Kidney (tissue), 14 donors: ENCODE results near the gene RPF1. TPM values are rescaled to one million over a fixed set of nuclear protein-coding genes. Genes with fewer than 3 reads are reported as not detected.

Source experiments
- DNase-seq, 5 donors: peaks; one replicate each; pipeline ENCODE4 v3.0.0-alpha.2; 2013 to 2020
- FAIRE-seq: peaks from 2 replicates; lab custom pipeline; 2012; peaks lifted over from hg19 to GRCh38; lab: Jason Lieb, UNC
- H3K27ac ChIP-seq, 2 donors: one replicate each; pipeline ENCODE4 v1.7.0; 2013; ENCODE audit warnings: low read depth in 2 of 2, low read length in 2 of 2, inconsistent platforms in 1 of 2
- H3K27me3 ChIP-seq: one replicate; pipeline ENCODE4 v1.7.1; 2013; ENCODE audit warnings: low read length, inconsistent platforms; ENCODE audit not compliant: control insufficient read depth, insufficient read depth
- H3K36me3 ChIP-seq, 3 donors: one replicate each; pipeline versions ENCODE4 v1.7.0 to v1.7.1; 2013; ENCODE audit warnings: low read length in 3 of 3, control low read depth in 1 of 3, inconsistent platforms in 1 of 3; ENCODE audit not compliant: insufficient read depth in 3 of 3, control insufficient read depth in 2 of 3
- H3K4me1 ChIP-seq, 3 donors: one replicate each; pipeline versions ENCODE4 v1.7.0 to v1.7.1; 2013; ENCODE audit warnings: low read length in 3 of 3, inconsistent platforms in 1 of 3, low read depth in 1 of 3; ENCODE audit not compliant: control insufficient read depth in 2 of 3, insufficient read depth in 2 of 3
- H3K4me3 ChIP-seq, 3 donors: one replicate each; pipeline versions ENCODE4 v1.7.0 to v1.8.1; 2013; ENCODE audit warnings: low read length in 3 of 3, control low read depth in 1 of 3, inconsistent platforms in 1 of 3
- H3K9ac ChIP-seq, 3 donors: one replicate each; pipeline versions ENCODE4 v1.7.0 to v1.7.1; 2013; ENCODE audit warnings: low read length in 3 of 3, control low read depth in 1 of 3, inconsistent platforms in 1 of 3
- H3K9me3 ChIP-seq, 3 donors: one replicate each; pipeline versions ENCODE4 v1.7.0 to v1.7.1; 2013; ENCODE audit warnings: low read length in 3 of 3, control low read depth in 1 of 3, inconsistent platforms in 1 of 3; ENCODE audit not compliant: control insufficient read depth in 2 of 3, insufficient read depth in 1 of 3
- intact Hi-C: fragments of 100-400 bp; cut with DNase I; formaldehyde crosslinking; loops from one replicate; pipeline ENCODE4 v1.11.1; 2022
- polyA plus RNA-seq: library from polyadenylated mRNA; stranded (reverse); fragments of 350-450 nt; fragmentation: Illumina TruSeq; extraction: RNeasy Lipid Tissue Mini Kit (QIAGEN cat#74804); gene quantifications from one replicate; pipeline ENCODE4 v1.2.3, GENCODE V29; 2014; ENCODE audit warnings: low read depth, low replicate concordance; ENCODE audit not compliant: insufficient read depth
- total RNA-seq: library from RNA; stranded (reverse); fragmentation: NEBNext Ultra II Directional; extraction: Animal tissue kit (Norgen Biotek cat#: 25700); gene quantifications from one replicate; pipeline ENCODE4 v1.2.1, GENCODE V29; 2021
- TF ChIP-seq, protein P1 (sequence below): IDR thresholded peaks from 3 replicates; pipeline ENCODE4 v1.5.1; 2012; ENCODE audit warnings: mild to moderate bottlenecking, moderate library complexity, borderline replicate concordance; ENCODE audit not compliant: insufficient read depth; ENCODE audit errors: extremely low read depth
- donor health status: control.
- donor health status: control.
- donor health status: control.
- donor health status: control.
- donor health status: control.
- donor health status: DM: yes; HTN: yes; CAD: no.
- donor health status: Normal renal cell carcinoma (clear cell type).

RPF1 gene
- total and polyA plus RNA-seq, 2 donors from 2014 or later: 29.6 to 44.1 TPM

GRCh38 chr1:84510165-84510564, 31.1 kb downstream of the RPF1 start:
- intact Hi-C loops: no loop called here
- Histone ChIP-seq H3K36me3 (no peaks in the 10 kb centered on the region), H3K4me3 (no peak overlapping the region), H3K9me3 (peaks cover 0 to 5% (median 0%) of the 10 kb centered on the region in 3 donors), H3K4me1 (no peaks in the 10 kb centered on the region), H3K9ac (no peak overlapping the region), H3K27me3 (no peaks in the 10 kb centered on the region), H3K27ac (no peak overlapping the region)
- TF ChIP-seq, protein P1, sequence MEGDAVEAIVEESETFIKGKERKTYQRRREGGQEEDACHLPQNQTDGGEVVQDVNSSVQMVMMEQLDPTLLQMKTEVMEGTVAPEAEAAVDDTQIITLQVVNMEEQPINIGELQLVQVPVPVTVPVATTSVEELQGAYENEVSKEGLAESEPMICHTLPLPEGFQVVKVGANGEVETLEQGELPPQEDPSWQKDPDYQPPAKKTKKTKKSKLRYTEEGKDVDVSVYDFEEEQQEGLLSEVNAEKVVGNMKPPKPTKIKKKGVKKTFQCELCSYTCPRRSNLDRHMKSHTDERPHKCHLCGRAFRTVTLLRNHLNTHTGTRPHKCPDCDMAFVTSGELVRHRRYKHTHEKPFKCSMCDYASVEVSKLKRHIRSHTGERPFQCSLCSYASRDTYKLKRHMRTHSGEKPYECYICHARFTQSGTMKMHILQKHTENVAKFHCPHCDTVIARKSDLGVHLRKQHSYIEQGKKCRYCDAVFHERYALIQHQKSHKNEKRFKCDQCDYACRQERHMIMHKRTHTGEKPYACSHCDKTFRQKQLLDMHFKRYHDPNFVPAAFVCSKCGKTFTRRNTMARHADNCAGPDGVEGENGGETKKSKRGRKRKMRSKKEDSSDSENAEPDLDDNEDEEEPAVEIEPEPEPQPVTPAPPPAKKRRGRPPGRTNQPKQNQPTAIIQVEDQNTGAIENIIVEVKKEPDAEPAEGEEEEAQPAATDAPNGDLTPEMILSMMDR: no peak
- no peak for FAIRE-seq
- no peak for DNase-seq

- intact Hi-C loops: no loop called here
- FAIRE-seq: no peak
- no peak for DNase-seq
Measured at GRCh38 chr1:84510668-84511067, 31.6 kb downstream of the RPF1 start.

DNA sequence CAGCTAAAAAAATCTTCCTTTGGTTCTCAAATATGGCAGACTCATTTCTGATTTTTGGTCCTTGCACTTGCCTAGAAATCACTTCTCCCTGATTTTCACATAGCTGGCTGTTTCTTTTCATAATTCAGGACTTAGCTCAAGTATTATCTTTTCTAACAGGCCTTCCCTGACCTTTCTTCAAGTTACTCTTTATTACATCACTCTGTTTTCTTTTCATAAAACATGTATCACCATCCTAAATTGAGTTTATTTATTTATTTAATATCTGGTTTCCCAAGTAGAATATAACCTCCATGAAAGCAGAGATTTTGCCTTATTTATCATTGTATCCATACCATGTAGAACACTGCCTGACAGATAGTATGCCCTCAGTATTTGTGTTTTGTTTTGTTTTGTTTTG, 45.5 kb downstream of the RPF1 start:
- no peak for DNase-seq
- Histone ChIP-seq H3K36me3 (no peaks in the 10 kb centered on the region), H3K27me3 (no peaks in the 10 kb centered on the region), H3K9ac (no peak overlapping the region), H3K4me3 (no peak overlapping the region), H3K27ac (no peak overlapping the region), H3K4me1 (no peaks in the 10 kb centered on the region), H3K9me3 (no peaks in the 10 kb centered on the region)
- TF ChIP-seq, protein P1: no peak
- FAIRE-seq: no peak
- intact Hi-C loops: no loop called here

More at GRCh38 chr1:84510668-84511067, 31.6 kb downstream of the RPF1 start:
- Histone ChIP-seq H3K4me3 (no peak overlapping the region), H3K27ac (no peak overlapping the region), H3K9ac (no peak overlapping the region), H3K27me3 (no peaks in the 10 kb centered on the region), H3K36me3 (no peaks in the 10 kb centered on the region), H3K9me3 (peaks cover 0 to 5% (median 0%) of the 10 kb centered on the region in 3 donors), H3K4me1 (no peaks in the 10 kb centered on the region)
- TF ChIP-seq, protein P1: no peak

DNA sequence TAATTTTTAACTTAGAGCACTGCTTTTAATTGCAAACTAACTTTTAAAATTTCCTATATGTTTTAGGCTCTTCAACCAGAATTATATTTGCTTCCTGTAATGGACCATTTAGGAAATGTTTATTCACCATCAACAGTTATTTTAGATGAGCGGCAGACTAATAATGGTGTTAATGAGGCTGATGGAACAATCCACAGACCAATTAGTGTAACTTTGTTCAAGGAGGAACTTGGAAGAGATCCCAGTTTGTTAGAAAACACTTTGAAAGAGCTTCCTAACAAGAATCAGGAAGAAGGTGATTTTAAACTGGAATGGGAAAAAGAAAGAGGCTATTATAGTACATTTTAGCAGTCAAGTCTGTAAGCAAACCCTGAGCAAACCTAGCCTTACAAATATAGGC, 46.7 kb downstream of the RPF1 start:
- Histone ChIP-seq H3K27me3 (no peaks in the 10 kb centered on the region), H3K36me3 (no peaks in the 10 kb centered on the region), H3K27ac (no peak overlapping the region), H3K4me1 (no peaks in the 10 kb centered on the region), H3K9me3 (no peaks in the 10 kb centered on the region), H3K9ac (no peak overlapping the region), H3K4me3 (no peak overlapping the region)
- TF ChIP-seq, protein P1: no peak
- DNase-seq (no peak), FAIRE-seq (no peak)
- intact Hi-C loops: no loop called here
